ENCODE data around the gene RGS9.

- no peak for TF ChIP-seq CTCF (conservative IDR thresholded peaks at IDR 0.05 in 1 of 2, IDR thresholded peaks at IDR 0.05 in 1 of 2; ENCODE audit: low read depth in 1 of 2, low read length in 2 of 2)
- no peak for TF ChIP-seq EZH2 (IDR thresholded peaks at IDR 0.05; ENCODE audit: low read length, missing control alignments)
Observed at GRCh38 chr17:65190467-65191097, 53.4 kb downstream of the RGS9 start.

All from fibroblast of lung (primary cell).